HL-60/S4 (cell line): ENCODE data around the gene SERBP1.
"Not testable (repeated sequence)": the region's sequence is repeated elsewhere in the genome, so short reads cannot be mapped to it uniquely, and the experiment has no call there.

ENCODE experiments used
- in situ Hi-C: fragments of 300-500 bp; cut with MboI; formaldehyde crosslinking; loops from 2 replicates; pipeline ENCODE4 v1.14.3; 2022; ENCODE audit warnings: low sequenced_read_pairs

The SERBP1 gene

DNA sequence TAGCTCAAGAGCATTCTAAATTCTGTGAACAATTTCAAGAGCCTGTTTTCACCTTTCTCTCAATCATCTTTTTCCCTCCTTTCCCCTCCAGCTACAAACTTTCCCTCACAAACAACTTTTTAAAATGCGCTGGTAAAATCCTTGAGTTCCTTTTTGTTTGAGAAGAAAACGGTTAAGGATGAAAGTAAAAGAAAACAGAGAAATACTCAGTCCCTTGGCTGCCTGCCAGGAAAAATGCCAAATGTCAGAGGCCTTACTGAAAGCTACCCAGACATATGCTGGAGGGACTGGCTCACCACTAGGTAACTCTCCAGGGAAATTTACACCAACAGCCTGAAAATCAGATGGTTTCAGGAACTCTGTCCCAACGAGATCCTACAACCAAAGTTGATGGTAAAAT lies 11.0 kb upstream of the SERBP1 start:
- in situ Hi-C loops: no loop called here

DNA sequence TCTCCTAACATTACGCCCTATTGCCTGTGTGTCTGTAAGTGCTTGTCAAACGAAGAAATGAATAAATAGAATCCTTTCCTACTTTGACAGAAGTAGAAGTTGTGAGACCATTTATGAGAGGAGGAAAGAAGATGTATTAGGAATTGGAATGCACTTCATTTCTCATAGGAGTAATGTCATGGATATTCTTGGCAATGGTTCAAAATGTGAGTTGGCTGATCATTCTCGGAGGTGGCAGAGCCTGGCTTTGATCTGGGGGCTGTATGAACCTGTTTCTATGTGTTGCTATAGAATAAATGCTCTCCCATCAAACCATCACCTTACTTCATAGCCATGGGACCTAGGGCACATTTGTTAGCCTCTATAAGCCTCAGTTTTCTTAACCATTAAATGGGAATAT lies 10.1 kb upstream of the SERBP1 start:
- in situ Hi-C loops: no loop called here

GRCh38 chr1:67439277-67440029 lies 9.3 kb upstream of the SERBP1 start:
- in situ Hi-C loops: no loop called here

- in situ Hi-C loops: no loop called here
These were observed 7.8 kb upstream of the SERBP1 start for GRCh38 chr1:67437961-67438360.

DNA sequence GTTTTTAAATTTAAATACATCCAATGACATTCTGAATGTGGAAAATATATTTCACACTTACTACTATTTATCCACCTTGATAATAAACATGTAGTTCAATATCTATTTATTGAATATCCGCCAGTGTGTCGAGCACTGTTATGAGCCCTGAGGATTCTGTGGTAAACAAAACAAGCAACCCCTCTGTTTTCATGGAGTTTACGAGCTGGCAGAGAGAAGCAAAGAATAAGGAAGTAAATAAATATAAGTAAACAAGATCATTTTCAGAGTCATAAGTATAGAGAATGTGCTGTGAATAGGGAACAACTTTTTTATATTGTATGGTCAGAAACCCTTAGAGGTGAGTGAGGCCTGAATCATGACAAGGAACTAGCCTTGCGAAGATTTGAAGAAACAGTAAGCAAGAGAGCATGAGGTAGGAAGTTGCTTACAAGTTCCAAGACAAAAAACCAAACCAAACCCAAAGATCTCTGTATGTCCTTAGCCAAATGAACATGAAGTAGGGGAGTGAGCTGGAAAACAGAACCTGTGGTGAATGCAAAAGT lies 6.4 kb upstream of the SERBP1 start:
- in situ Hi-C loops: no loop called here

DNA sequence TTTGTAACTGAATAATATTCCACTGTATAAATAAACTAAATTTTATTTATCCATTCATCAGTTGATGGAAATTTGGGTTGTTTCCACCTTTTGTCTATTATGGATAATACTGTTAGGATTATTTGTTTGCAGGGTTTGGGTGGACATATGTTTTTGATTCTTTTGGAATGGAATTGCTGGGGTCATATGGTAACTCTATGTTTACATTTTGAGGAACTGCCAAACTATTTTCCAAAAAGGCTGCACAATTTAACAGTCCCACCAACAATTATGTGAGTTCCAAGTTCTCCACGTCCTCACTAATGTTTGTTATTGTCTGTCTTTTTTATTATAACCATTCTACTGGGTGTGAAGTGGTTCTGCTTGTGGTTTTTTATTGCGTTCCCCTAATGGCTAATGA lies 4.3 kb upstream of the SERBP1 start:
- in situ Hi-C loops: no loop called here

DNA sequence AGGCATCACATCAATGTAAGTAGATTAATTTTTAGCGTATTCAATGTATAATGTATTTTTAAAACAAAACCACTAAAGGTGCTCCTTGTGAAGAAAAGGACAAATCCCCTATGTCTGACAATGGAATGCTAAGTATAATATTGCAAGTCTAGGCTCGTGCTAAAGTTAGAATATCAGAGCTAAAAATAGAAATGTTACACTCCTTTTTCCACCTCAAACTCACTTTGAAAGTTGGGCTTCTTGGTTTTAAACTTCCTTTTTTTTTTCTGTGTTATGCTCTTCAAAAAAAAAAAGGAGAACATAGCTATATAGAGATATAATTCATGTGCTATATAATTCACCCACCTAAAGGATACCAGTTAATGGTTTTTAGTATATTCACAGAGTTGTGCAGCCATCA lies 3.6 kb upstream of the SERBP1 start:
- in situ Hi-C loops: no loop called here

DNA sequence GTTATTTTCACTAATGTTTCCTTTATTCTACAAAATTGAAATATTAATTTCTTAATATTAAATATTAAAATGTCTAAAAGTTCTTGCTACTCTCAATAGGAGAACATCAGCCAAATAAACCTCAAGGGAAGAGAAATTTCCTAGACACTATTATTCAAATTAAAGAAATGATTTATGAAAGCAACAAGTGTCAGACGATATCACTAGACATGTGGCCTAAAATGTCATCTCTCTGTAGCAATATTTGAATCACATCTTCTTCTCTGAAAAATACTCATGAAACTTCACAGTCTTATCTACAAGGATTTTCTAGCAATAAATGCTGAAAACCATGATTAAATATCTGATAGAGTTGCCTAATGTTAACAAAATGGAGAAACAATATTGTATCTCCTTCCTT lies 2.5 kb upstream of the SERBP1 start:
- in situ Hi-C loops: no loop called here

DNA sequence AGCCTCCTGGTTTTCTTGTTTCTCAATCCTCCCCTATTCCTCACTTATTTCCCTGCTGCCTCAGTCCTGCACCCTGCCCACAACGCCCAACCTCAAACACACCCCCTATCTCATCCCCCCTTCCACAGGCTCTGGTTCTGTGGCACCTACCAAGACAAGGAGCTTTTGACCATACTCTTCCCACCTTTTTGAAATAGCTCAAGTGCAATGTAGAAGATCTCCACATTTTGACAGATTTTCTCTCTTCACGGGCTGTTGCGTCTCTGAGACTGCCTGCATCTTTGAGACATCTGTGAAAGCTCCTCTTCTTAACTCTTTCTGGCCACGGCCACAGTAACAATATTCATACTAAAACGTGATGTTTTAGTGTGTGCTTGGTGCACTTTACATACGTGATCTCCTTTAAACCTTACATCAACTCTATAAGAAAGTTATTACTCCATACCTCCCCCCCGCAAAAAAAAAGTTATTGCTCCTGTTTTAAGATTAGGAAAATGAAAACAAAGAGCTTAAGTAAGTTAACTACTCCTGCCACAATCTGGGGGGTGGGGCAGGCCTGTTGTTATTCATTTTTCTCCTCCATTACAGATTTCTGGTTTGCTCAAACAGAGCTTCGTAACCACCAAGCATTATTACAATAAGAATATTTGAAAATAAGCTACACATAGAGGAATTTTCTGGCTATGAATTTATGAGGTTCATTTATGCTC lies 1.8 kb upstream of the SERBP1 start:
- in situ Hi-C loops: no loop called here

GRCh38 chr1:67431156-67431765 lies 1.1 kb upstream of the SERBP1 start:
- in situ Hi-C loops: no loop called here

- in situ Hi-C loops: no loop called here
These were observed 459 bp downstream of the SERBP1 start for GRCh38 chr1:67429528-67430357.

GRCh38 chr1:67429011-67429527 lies 1.1 kb downstream of the SERBP1 start:
- in situ Hi-C loops: no loop called here

GRCh38 chr1:67427947-67428346 lies 2.3 kb downstream of the SERBP1 start:
- in situ Hi-C loops: no loop called here

DNA sequence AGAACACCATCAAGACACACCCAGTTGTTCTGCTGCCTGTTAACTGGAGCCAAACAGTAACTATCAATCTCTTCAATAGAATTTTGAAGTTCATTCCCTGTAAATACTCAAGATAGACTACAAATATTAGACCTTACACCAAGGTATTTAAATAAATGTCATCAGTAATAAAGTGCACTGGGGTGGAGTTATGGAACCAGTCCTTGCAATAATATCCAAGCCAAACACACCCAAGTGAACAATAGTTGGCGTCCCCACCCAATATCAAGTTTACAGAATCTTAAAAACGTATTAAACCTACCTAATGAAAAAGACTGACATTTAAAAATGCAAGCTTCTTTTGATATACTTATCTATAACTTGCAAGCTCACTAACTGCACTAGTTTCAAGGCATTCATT lies 2.7 kb downstream of the SERBP1 start:
- in situ Hi-C loops: no loop called here

- in situ Hi-C loops: no loop called here
These were observed 9.2 kb downstream of the SERBP1 start for GRCh38 chr1:67420835-67421492.

DNA sequence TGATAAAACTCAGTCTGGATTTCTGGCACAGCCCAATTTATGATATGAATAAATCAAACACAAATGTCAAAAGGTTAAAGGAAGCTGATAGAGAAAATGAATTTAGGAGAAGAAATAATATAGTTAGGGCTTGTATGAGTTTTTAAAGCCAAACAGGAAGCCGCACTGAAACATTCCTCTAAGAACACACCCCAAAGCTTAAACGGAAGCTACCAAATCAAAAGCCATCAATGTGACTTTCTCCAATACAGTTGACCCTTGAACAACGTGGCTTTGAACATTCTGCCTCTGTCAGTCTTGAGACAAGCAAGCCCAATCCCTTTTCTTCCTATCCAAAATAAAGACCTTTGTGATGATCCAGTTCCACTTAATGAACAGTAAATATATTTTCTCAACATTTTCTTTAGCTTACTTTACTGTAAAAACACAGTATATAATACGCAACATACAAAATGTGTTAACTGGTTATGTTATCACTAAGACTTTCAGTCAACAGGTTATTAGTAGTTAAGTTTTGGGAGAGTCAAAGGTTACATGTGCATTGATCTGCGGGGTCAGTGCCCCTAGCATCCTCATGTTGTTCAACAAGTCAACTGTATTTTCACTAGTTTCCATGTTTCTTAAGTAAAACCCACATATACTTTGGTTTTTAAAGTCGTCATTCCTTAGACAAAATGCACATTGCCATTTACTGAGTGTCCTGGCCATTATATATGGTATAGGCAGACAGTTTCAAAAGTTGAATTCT lies 11.2 kb downstream of the SERBP1 start:
- in situ Hi-C loops: no loop called here

GRCh38 chr1:67417733-67418132 lies 12.5 kb downstream of the SERBP1 start:
- in situ Hi-C loops: not testable (repeated sequence)

- in situ Hi-C loops: no loop called here
These were observed 15.2 kb downstream of the SERBP1 start for GRCh38 chr1:67415041-67415440.

- in situ Hi-C loops: no loop called here
These were observed 15.6 kb downstream of the SERBP1 start for GRCh38 chr1:67414574-67414973.

- in situ Hi-C loops: not testable (repeated sequence)
These were observed 17.1 kb downstream of the SERBP1 start for GRCh38 chr1:67413101-67413500.
